Measurements from ENCODE around the gene VPS9D1.
A peak's percentile ranks its signal among the peaks of the same experiment; 100 is the strongest.
"Not testable (repeated sequence)": the region's sequence is repeated elsewhere in the genome, so short reads cannot be mapped to it uniquely, and the experiment has no call there.

VPS9D1 gene

GRCh38 chr16:89693931-89694783, 26.5 kb downstream of the VPS9D1 start:
- DNase-seq (ENCODE audit: low read depth in 2 of 2): no peak

DNA sequence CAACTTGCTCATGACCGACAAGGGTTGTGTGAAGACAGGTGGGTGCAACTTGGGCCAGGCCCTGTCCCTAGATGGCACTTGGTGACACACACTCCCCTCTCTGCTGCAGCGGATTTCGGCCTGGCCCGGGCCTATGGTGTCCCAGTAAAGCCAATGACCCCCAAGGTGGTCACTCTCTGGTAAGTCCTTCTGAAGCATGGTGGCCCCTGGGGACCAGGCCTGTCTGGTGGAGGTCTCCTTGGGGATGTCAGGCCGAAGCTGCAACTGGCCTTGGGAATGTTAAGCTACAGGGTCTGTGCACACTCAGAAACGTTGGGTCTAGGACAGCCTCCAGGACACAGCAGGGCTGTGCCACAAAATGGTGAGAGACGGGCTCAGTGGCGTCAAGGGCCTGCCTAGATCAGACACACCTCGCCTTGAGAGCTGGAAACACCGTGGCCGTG, 27.4 kb downstream of the VPS9D1 start:
- DNase-seq (ENCODE audit: low read depth in 2 of 2): no peak

GRCh38 chr16:89691986-89692569, 28.6 kb downstream of the VPS9D1 start:
- no peak for DNase-seq (ENCODE audit: low read depth in 2 of 2)

DNA sequence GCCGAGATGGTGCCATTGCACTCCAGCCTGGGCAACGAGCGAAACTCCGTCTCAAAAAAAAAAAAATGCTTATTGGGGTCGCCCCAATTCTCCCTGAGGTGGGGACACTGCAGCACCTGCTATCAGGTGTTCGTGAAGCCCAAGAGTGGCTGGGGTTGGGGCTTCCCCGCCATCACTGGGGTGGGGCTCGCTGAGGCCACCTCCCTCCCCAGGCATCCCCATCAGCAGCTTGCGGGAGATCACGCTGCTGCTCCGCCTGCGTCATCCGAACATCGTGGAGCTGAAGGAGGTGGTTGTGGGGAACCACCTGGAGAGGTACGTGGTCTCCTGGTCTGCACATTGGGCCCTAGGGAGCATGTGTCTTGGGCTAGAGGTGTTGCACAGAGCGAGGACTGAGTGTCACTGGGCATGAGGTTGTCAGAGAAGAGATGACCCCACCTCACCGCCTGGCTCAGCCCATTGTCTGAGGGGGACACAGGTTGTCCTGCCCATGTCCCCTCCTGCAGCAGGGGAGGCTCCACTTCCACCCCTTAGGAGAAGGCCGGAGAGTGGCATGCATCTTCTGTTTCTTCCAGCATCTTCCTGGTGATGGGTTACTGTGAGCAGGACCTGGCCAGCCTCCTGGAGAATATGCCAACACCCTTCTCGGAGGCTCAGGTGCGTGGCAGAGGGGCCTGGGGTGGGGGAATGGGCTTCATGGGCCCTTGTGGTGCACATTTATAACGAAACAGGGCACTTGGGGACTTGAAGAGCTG, 29.3 kb downstream of the VPS9D1 start:
- no peak for DNase-seq (ENCODE audit: low read depth in 2 of 2)

- no peak for DNase-seq (ENCODE audit: low read depth in 2 of 2)
These were observed 30.3 kb downstream of the VPS9D1 start for GRCh38 chr16:89690392-89690901.

GRCh38 chr16:89689621-89690020, 31.1 kb downstream of the VPS9D1 start:
- DNase-seq (ENCODE audit: low read depth in 2 of 2): not testable (repeated sequence)

- no peak for DNase-seq (ENCODE audit: low read depth in 2 of 2)
These were observed 31.6 kb downstream of the VPS9D1 start for GRCh38 chr16:89689142-89689541.

DNA sequence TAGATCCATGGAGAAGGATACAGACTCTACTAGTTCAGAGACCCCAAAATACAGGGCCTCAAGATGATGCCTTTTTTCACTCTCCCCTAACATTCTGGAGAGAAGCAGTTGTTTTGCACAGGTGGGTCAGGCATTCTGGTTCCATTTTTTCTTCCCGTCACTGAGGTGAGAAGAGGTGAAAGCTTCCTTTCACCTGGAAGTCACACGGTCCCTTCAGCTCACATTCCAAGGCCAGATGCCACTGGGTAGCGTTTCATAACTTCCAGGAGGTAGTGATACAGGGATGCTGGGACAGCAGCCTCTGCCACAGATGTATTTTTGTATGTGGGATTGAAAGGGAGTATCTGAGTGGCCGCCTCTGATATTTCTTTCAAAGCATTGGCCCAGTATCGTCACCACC, 32.3 kb downstream of the VPS9D1 start:
- DNase-seq (ENCODE audit: low read depth in 2 of 2): no peak

- DNase-seq (ENCODE audit: low read depth in 2 of 2): no peak
These were observed 33.4 kb downstream of the VPS9D1 start for GRCh38 chr16:89687092-89687940.

GRCh38 chr16:89686520-89687091, 34.1 kb downstream of the VPS9D1 start, which contains the start of gene CDK10:
Gene CDK10, plus strand, starts transcription at chr16:89686689. Its CDS starts 22 bp downstream, at chr16:89686711.
- peak; percentile 74 to 81 for DNase-seq (ENCODE audit: low read depth in 2 of 2)

GRCh38 chr16:89685916-89686315, 34.8 kb downstream of the VPS9D1 start:
- DNase-seq (ENCODE audit: low read depth in 2 of 2): no peak

DNA sequence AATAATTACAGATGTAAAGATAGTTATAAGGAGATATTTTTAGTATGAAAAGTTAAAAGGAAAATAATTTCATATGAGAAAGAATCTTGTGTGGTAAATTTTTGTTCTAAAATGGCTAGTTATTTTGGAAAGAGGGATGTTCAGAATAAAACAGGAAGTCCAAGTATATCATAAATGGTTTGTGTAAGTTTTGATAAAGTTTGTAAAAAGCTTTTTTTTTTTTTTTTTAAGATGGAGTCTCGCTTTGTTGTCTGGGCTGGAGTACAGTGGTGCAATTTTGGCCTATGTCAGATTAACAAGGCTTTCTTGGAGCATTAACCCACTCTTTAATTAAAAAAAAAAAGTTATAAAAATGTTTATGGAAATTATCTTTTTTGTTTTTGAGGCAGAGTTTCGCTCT, 42.4 kb downstream of the VPS9D1 start:
- no peak for DNase-seq (ENCODE audit: low read depth in 2 of 2)

DNA sequence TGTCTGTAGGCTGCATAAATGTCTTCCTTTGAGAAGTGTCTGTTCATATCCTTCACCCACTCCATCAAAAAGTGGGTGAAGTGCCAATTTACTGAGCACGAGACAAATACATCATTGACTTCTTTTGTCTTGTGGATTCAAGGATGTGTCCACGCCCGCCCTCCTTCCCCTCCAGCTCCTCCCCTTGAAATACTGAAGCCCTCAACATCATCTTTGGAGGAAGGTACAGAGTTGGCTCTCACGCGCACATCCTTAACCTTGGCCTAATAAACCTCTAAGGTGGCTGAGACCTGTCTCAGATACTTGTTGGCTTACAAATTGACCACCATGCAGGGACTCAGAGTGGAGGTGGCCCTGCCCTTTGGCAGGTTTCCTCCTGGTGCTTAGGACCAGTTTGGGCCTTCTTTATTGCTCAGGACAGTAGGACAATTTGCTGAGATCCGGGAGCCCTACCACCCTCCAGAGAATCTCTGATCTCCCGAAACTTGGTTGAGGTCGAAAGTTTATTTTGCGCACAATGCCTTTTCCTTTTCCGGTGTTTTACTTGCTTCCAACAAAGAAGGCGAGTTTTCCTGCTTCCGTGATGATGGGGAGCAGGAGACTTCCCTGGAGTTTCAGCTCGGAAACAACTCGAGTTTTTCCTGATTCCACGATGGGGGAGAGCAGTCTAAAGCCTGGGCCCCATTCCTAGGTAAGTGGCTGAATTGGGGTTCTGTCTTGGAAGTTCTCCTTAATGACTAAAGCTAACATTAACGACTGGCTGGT, 48.3 kb downstream of the VPS9D1 start:
- no peak for DNase-seq (ENCODE audit: low read depth in 2 of 2)

GRCh38 chr16:89671565-89671964, 49.1 kb downstream of the VPS9D1 start:
- not testable (repeated sequence) for DNase-seq (ENCODE audit: low read depth in 2 of 2)

- no peak for DNase-seq (ENCODE audit: low read depth in 2 of 2)
These were observed 49.9 kb downstream of the VPS9D1 start for GRCh38 chr16:89670496-89671431.

DNA sequence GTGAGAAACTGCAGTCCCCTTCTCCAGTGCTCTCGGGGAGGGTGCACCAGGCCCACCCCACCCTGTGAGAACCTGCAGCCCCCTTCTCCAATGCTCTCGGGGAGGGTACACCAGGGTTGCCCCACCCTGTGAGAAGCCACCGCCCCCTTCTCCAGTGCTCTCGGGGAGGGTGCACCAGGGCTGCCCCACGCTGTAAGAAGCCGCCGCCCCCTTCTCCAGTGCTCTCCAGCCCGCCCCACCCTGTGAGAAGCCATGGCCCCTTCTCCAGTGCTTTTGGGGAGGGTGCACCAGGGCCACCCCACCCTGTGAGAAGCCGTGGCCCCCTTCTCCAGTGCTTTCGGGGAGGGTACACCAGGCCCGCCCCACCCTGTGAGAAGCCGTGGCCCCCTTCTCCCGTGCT, 50.9 kb downstream of the VPS9D1 start:
- DNase-seq (ENCODE audit: low read depth in 2 of 2): no peak

- DNase-seq (ENCODE audit: low read depth in 2 of 2): no peak
These were observed 51.9 kb downstream of the VPS9D1 start for GRCh38 chr16:89668790-89669158.

DNA sequence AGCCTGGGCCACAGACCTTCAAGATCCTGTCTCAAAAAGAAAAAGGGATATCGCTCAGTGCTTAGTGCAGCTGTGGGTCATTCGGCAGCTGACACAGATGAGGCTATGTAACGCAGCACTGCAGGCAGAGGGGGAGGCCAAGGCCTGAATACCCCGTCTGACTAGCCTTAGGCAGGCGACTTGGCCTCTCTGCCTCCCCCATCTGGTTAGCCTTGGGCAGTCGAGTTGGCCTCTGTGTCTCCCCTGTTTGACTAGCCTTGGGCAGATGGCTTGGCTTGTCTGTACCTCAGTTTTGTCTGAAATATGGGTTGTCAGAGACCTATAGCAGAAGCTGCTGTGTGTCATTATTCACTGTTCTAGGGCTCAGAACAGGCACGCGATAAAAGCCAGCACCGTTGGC, 53.1 kb downstream of the VPS9D1 start:
- no peak for DNase-seq (ENCODE audit: low read depth in 2 of 2)

DNA sequence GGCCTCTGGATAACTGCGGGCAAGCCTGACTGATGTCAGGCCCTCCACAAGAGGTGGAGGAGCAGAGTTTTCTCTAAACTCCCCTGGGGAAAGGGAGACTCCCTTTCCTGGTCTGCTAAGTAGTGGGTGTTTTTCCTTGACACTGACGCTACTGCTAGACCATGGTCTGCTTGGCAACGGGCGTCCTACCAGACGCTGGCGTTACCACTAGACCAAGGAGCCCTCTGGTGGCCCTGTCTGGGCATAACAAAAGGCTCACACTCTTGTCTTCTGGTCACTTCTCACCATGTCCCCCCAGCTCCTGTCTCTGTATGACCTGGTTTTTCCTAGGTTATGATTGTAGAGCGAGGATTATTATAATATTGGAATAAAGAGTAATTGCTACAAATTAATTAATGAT, 53.7 kb downstream of the VPS9D1 start:
- not testable (repeated sequence) for DNase-seq (ENCODE audit: low read depth in 2 of 2)
